Subcutaneous adipose tissue (tissue), 4 donors: ENCODE data around the gene MINDY1. TPM values are rescaled to one million over a fixed set of nuclear protein-coding genes. Genes with fewer than 3 reads are reported as not detected.

Experiments
- CTCF ChIP-seq: fragments of 450-650 bp; IDR thresholded peaks from one replicate; pipeline ENCODE4 v1.5.1; 2016; ENCODE audit warnings: low read depth, mild to moderate bottlenecking, control low read depth, antibody characterized with exemption, moderate library complexity
- total RNA-seq, 4 donors: library from RNA; depleted of rRNA; stranded (reverse); fragments of >200 nt; gene quantifications; one replicate each; pipeline ENCODE4 v1.1.0, GENCODE V29; 2016

Gene MINDY1
- total RNA-seq, 4 donors from 2014 or later = 8.5 to 31.4 (median 30.7) TPM

GRCh38 chr1:151048645-151049032, 41.9 kb upstream of the MINDY1 start:
- TF ChIP-seq CTCF = no peak

- no peak for TF ChIP-seq CTCF
Observed at GRCh38 chr1:151047925-151048644, 41.4 kb upstream of the MINDY1 start.

- TF ChIP-seq CTCF = no peak
Observed at GRCh38 chr1:151047591-151047924, 40.9 kb upstream of the MINDY1 start, which contains the start of gene C1orf56. C1orf56 (plus strand) TSS chr1:151047751; CDS start chr1:151047848, 97 bp downstream.

GRCh38 chr1:151043163-151043562, 36.5 kb upstream of the MINDY1 start:
- TF ChIP-seq CTCF = no peak

- TF ChIP-seq CTCF = no peak
Observed at GRCh38 chr1:151039521-151039920, 32.8 kb upstream of the MINDY1 start.

- TF ChIP-seq CTCF = no peak
Observed at GRCh38 chr1:151037032-151037431, 30.3 kb upstream of the MINDY1 start.

GRCh38 chr1:151036356-151036755, 29.7 kb upstream of the MINDY1 start, which contains the start of gene BNIPL:
BNIPL (plus strand) TSS chr1:151036586; CDS start chr1:151036726, 140 bp downstream.
- TF ChIP-seq CTCF = no peak
